SH-SY5Y (cell line): ENCODE results near the gene SPPL3.

Experiments
- GATA2 ChIP-seq: IDR thresholded peaks from 2 replicates; pipeline ENCODE4 v1.6.1; 2011; ENCODE audit warnings: mild to moderate bottlenecking, low read depth, low read length
- GATA3 ChIP-seq: IDR thresholded peaks from 2 replicates; pipeline ENCODE4 v1.6.1; 2011; ENCODE audit warnings: low read depth, mild to moderate bottlenecking, low read length, moderate library complexity

DNA sequence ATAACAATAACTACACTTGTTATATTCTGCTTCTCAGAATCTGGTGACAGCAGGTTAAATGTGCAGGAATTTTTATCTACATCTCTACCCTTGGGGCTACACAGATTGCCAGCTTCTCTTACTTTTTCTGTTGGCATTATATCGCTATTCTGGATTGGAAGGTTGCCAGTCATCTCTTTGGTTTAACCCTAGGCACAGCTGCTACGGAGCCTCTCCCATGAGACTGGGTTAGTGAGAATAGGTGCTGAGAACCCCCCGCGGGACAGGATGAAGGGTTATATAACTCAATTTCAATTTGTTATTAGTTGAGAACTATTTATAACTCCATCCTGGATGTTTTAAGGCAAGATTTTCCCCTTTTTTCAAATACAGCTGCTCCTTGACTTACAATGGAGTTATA is 105.5 kb downstream of the SPPL3 start:
- TF ChIP-seq GATA2 (peak; percentile 48), GATA3 (peak; percentile 27; the same call in 1 of the 2 replicates)
